IMR-90 (cell line): Measurements from ENCODE around the gene POLD1. TPM values are rescaled to one million over a fixed set of nuclear protein-coding genes. Genes with fewer than 3 reads are reported as not detected.

Experiments used
- ATAC-seq: fragments of 200-7000 bp; cut with Tn5 transposase; 2 replicates; pipeline ENCODE4 v1.9.1; 2020; ENCODE audit warnings: low read depth, mild to moderate bottlenecking, moderate library complexity
- BruUV-seq: library from RNA; stranded (reverse); fragments of 400-500 nt; replicated peaks from 2 replicates; lab custom pipeline; 2021; lab: Mats Ljungman, UMichigan
- CTCF ChIA-PET: fragments of 300-600 bp; formaldehyde crosslinking; extraction: SDS; loops from one replicate; lab custom pipeline; 2021; ENCODE audit warnings: antibody characterized with exemption; lab: Yijun Ruan, JAX
- POLR2A ChIA-PET: fragments of 300-600 bp; sonication (Branson Sonifier 250); formaldehyde crosslinking; loops from one replicate; lab custom pipeline; 2022; ENCODE audit warnings: antibody characterized with exemption; ENCODE audit not compliant: unreplicated experiment; lab: Charles Lee
- DNase-seq: peaks from one replicate; pipeline ENCODE4 v3.0.0; 2013
- H2AFZ ChIP-seq: replicated peaks from 2 replicates; pipeline ENCODE3; 2013; ENCODE audit warnings: low read length, mild to moderate bottlenecking; ENCODE audit not compliant: poor library complexity
- H2AK5ac ChIP-seq: 2 replicates; pipeline ENCODE4 v1.6.1; 2013; ENCODE audit warnings: low read depth, low read length, inconsistent platforms
- H2AK9ac ChIP-seq: replicated peaks from 2 replicates; pipeline ENCODE3; 2013; ENCODE audit warnings: mild to moderate bottlenecking, low read depth, low read length, moderate library complexity; ENCODE audit not compliant: poor library complexity
- H2BK120ac ChIP-seq: 2 replicates; pipeline ENCODE4 v1.6.1; 2013; ENCODE audit warnings: low read depth, low read length, inconsistent platforms
- H2BK15ac ChIP-seq: 3 replicates; pipeline ENCODE4 v1.6.1; 2013; ENCODE audit warnings: low read depth, low read length, inconsistent platforms
- H2BK20ac ChIP-seq: 2 replicates; pipeline ENCODE4 v1.6.1; 2013; ENCODE audit warnings: low read depth, mild to moderate bottlenecking, inconsistent platforms, low read length, moderate library complexity
- H2BK5ac ChIP-seq: 2 replicates; pipeline ENCODE4 v1.6.1; 2013; ENCODE audit warnings: mild to moderate bottlenecking, low read depth, low read length, inconsistent platforms; ENCODE audit not compliant: poor library complexity, severe bottlenecking
- H3K14ac ChIP-seq: replicated peaks from 2 replicates; pipeline ENCODE4 v1.6.1; 2013; ENCODE audit warnings: low read depth, low read length, inconsistent platforms
- H3K18ac ChIP-seq: 2 replicates; pipeline ENCODE4 v1.6.1; 2013; ENCODE audit warnings: low read depth, low read length, control low read depth
- H3K23ac ChIP-seq: 2 replicates; pipeline ENCODE4 v1.6.1; 2013; ENCODE audit warnings: low read depth, low read length, inconsistent platforms
- H3K27ac ChIP-seq: 2 replicates; pipeline ENCODE4 v1.5.1; 2013; ENCODE audit warnings: mild to moderate bottlenecking, control low read depth, low read length; ENCODE audit not compliant: insufficient read depth
- H3K27me3 ChIP-seq: 2 replicates; pipeline ENCODE4 v1.6.1; 2013; ENCODE audit warnings: low read length; ENCODE audit not compliant: control insufficient read depth, insufficient read depth
- H3K36me3 ChIP-seq: 2 replicates; pipeline ENCODE4 v1.6.1; 2013; ENCODE audit warnings: low read length, mixed read lengths; ENCODE audit not compliant: control insufficient read depth, insufficient read depth
- H3K4ac ChIP-seq: 2 replicates; pipeline ENCODE4 v1.6.1; 2013; ENCODE audit warnings: low read depth, low read length, inconsistent platforms
- H3K4me1 ChIP-seq: 2 replicates; pipeline ENCODE4 v1.6.1; 2013; ENCODE audit warnings: low read length, mixed read lengths; ENCODE audit not compliant: control insufficient read depth, insufficient read depth
- H3K4me2 ChIP-seq: 2 replicates; pipeline ENCODE4 v1.6.1; 2013; ENCODE audit warnings: low read depth, mild to moderate bottlenecking, control low read depth, low read length, moderate library complexity
- H3K4me3 ChIP-seq: 2 replicates; pipeline ENCODE4 v1.5.1; 2013; ENCODE audit warnings: low read depth, mild to moderate bottlenecking, control low read depth, low read length, moderate library complexity; ENCODE audit not compliant: insufficient read depth
- H3K56ac ChIP-seq: 2 replicates; pipeline ENCODE4 v1.6.1; 2013; ENCODE audit warnings: low read length, inconsistent platforms; ENCODE audit not compliant: insufficient read depth; ENCODE audit errors: extremely low read depth
- H3K79me1 ChIP-seq, 2 experiments: 2 replicates each; pipeline ENCODE4 v1.6.1; 2013; ENCODE audit warnings: low read length in 2 of 2, inconsistent platforms in 1 of 2, low read depth in 1 of 2
- H3K9ac ChIP-seq: 2 replicates; pipeline ENCODE4 v1.6.1; 2013; ENCODE audit warnings: low read depth, low read length, control low read depth
- H3K9me1 ChIP-seq: 2 replicates; pipeline ENCODE4 v1.6.1; 2013; ENCODE audit warnings: low read length, inconsistent platforms; ENCODE audit not compliant: insufficient read depth
- H3K9me3 ChIP-seq: 2 replicates; pipeline ENCODE4 v1.6.1; 2013; ENCODE audit warnings: low read length; ENCODE audit not compliant: control insufficient read depth, insufficient read depth
- H4K20me1 ChIP-seq: 2 replicates; pipeline ENCODE4 v1.6.1; 2013; ENCODE audit warnings: low read length, inconsistent platforms; ENCODE audit not compliant: insufficient read depth
- H4K5ac ChIP-seq: 2 replicates; pipeline ENCODE4 v1.6.1; 2013; ENCODE audit warnings: mild to moderate bottlenecking, low read depth, low read length, control low read depth
- H4K8ac ChIP-seq, 2 experiments: 2 replicates each; pipeline ENCODE4 v1.6.1; 2013; ENCODE audit warnings: low read depth in 2 of 2, low read length in 2 of 2, control low read depth in 1 of 2, inconsistent platforms in 1 of 2
- H4K91ac ChIP-seq: 2 replicates; pipeline ENCODE4 v1.6.1; 2013; ENCODE audit warnings: low read depth, low read length, inconsistent platforms; ENCODE audit not compliant: insufficient read depth
- BHLHE40 ChIP-seq: fragments of 150-350 bp; IDR thresholded peaks from 2 replicates; pipeline ENCODE4 v1.6.1; 2016; ENCODE audit warnings: mild to moderate bottlenecking, low read depth, low read length
- RCOR1 ChIP-seq: IDR thresholded peaks from 2 replicates; pipeline ENCODE4 v1.6.1; 2012; ENCODE audit warnings: mild to moderate bottlenecking, low read length, improper control_type of control experiment; ENCODE audit not compliant: insufficient replicate concordance
- USF2 ChIP-seq: fragments of 150-350 bp; IDR thresholded peaks from 2 replicates; pipeline ENCODE4 v1.6.1; 2017; ENCODE audit warnings: mild to moderate bottlenecking, antibody characterized with exemption, low read length, low read depth
- WGBS, 2 experiments: methylation state at CpG; one replicate each; pipeline versions ENCODE4 v1.1.5 to v1.1.7; 2013; ENCODE audit warnings: missing lambda C conversion rate in 2 of 2; ENCODE audit not compliant: insufficient read length in 1 of 2; ENCODE audit errors: extremely low coverage in 2 of 2; 5-methylcytosine and 5-hydroxymethylcytosine counted together
- dilution Hi-C: fragments of 300-500 bp; cut with HindIII; formaldehyde crosslinking; loops from one replicate; pipeline ENCODE4 v1.14.3; 2018; ENCODE audit warnings: low sequenced_read_pairs; ENCODE audit not compliant: unreplicated experiment
- in situ Hi-C: fragments of 300-500 bp; cut with MboI; formaldehyde crosslinking; loops from 3 replicates; pipeline ENCODE4 v1.14.3; 2019; ENCODE audit warnings: low sequenced_read_pairs, inconsistent platforms, mixed read lengths
- intact Hi-C: fragments of 100-400 bp; cut with micrococcal nuclease; formaldehyde crosslinking; loops from 2 replicates; pipeline ENCODE4 v1.10.0; 2022
- polyA plus RNA-seq, 3 experiments: library from polyadenylated mRNA; depleted of rRNA; stranded (reverse); fragments of >200 nt; gene quantifications; 2 replicates each; pipeline ENCODE4 v1.2.3, GENCODE V29; 2012; ENCODE audit warnings: low replicate concordance in 1 of 3
- total RNA-seq: library from RNA; depleted of rRNA; stranded (reverse); fragments of >200 nt; gene quantifications from 2 replicates; pipeline ENCODE4 v1.2.3, GENCODE V29; 2012

POLD1 gene
- total and polyA plus RNA-seq, 2 of the 4 experiments (the other 2 are of a cell fraction) = 13.8 to 28.9 TPM

GRCh38 chr19:50453243-50453642 lies 69.1 kb downstream of the POLD1 start:
- intact Hi-C loops = no loop called here
- no TSS peak for BruUV-seq
- no peak for ATAC-seq
- H3K36me3 ChIP-seq = no peaks in the 10 kb centered on the region
- no peak for DNase-seq
- H4K5ac ChIP-seq = no peak overlapping the region
- H4K8ac ChIP-seq = no peak overlapping the region
- no peak overlapping the region for H3K56ac ChIP-seq
- H3K79me1 ChIP-seq = no peaks in the 10 kb centered on the region
- H2AK5ac ChIP-seq = no peak overlapping the region
- no peaks in the 10 kb centered on the region for H3K9me3 ChIP-seq
- no peak for TF ChIP-seq RCOR1
- TF ChIP-seq BHLHE40 = no peak
- no peak for TF ChIP-seq USF2
- no peak overlapping the region for H3K4me3 ChIP-seq
- H3K27ac ChIP-seq = no peak overlapping the region
- no peak overlapping the region for H2AFZ ChIP-seq
- in situ Hi-C loops = no loop called here
- H4K91ac ChIP-seq = no peak overlapping the region
- H3K9me1 ChIP-seq = no peaks in the 10 kb centered on the region
- no peak overlapping the region for H2BK15ac ChIP-seq
- H2AK9ac ChIP-seq = no peak overlapping the region
- H3K4me2 ChIP-seq = no peak overlapping the region
- H2BK5ac ChIP-seq = no peak overlapping the region
- H3K27me3 ChIP-seq = peaks cover 8% of the 10 kb centered on the region; the same call in 1 of the 2 replicates
- H3K9ac ChIP-seq = no peak overlapping the region
- dilution Hi-C loops = no loop called here
- H3K4me1 ChIP-seq = no peaks in the 10 kb centered on the region
- WGBS, 2 experiments = no CpG with 5 or more reads among the region's 3 CpGs
- no peak overlapping the region for H2BK20ac ChIP-seq
- H3K18ac ChIP-seq = no peak overlapping the region
- H4K20me1 ChIP-seq = no peaks in the 10 kb centered on the region
- H3K14ac ChIP-seq = no peak overlapping the region
- ChIA-PET POLR2A (no interaction called here), CTCF (interaction anchor here (0.6 kb wide), 1 partner anchor 454 kb away, joined by 3 read pairs; no protein-coding TSS in a partner anchor)
- no peak overlapping the region for H3K4ac ChIP-seq
- H2BK120ac ChIP-seq = no peak overlapping the region
- H3K23ac ChIP-seq = no peak overlapping the region
